CD4-positive, alpha-beta T cell treated with Interleukin-17A for 1 hour (primary cell): ENCODE data around the gene HS6ST2.

ENCODE experiments used
- DNase-seq: peaks from one replicate; pipeline ENCODE4 v3.0.0-alpha.2; 2020

Gene HS6ST2

DNA sequence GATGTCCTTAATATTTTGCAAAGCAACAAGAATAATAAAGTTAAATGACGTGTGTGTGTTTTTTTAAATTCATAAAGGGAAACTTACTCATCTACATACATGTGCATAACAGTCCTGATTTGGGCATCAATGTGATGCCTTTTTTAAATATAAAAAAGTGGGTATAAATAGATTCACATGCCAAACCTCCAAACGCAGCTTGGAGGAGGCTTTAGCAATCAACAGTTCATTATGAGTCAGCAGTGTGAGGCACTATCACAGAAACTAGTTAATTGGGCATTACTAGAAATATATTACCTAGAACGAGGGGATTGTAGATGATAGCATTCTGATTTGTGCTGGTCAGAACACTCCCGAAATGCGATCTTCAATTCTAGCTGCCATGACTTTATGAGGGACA lies 115.1 kb downstream of the HS6ST2 start:
- no peak for DNase-seq

GRCh38 chrX:132842460-132843238 lies 115.8 kb downstream of the HS6ST2 start:
- DNase-seq, result no peak

DNA sequence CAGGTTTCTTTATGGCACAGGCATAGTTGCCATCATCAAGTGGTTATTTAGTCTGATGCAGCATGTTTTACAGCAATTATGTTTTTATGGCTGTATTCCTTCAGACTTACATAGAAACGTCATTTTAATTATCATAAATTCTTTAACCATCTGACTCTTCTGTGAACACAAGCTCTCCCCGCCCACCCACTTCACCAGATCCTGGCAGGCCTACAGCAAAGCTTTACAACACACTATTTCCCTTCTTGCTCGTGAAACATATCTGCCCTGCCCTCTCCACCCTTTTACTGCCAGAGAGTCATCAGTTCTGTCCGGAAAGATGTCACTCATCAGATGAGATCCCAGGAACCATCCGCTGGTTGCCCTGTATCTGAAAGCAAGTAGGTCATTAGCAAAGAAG lies 120.5 kb downstream of the HS6ST2 start:
- no peak for DNase-seq

- no peak for DNase-seq
Observed at GRCh38 chrX:132837126-132837525, 121.3 kb downstream of the HS6ST2 start.

GRCh38 chrX:132836471-132836870 lies 122.0 kb downstream of the HS6ST2 start:
- no peak for DNase-seq

- DNase-seq, result no peak
Observed at GRCh38 chrX:132834741-132835140, 123.7 kb downstream of the HS6ST2 start.

- DNase-seq, result no peak
Observed at GRCh38 chrX:132834109-132834508, 124.3 kb downstream of the HS6ST2 start.

DNA sequence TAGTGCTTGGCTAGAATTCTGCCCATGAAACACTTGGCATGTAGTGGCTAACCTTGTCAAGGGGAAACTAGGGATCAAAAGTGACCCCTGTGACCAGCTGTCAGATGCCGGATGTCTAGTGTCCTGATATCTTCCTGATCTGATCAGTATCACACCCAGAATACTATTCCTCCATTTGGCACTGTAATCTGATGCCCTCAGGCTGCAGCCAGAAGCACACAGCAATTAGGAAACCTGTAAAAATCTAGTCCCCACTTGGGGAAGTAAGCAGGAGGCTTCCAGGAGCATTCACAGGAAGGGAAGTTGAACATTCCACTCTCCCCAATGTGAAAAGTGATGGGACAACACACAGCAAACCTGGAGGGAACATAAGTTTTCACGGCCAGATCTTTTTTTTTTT lies 125.1 kb downstream of the HS6ST2 start:
- no peak for DNase-seq

- DNase-seq, result no peak
Observed at GRCh38 chrX:132831336-132831973, 127.0 kb downstream of the HS6ST2 start.

GRCh38 chrX:132822634-132823012 lies 135.8 kb downstream of the HS6ST2 start:
- no peak for DNase-seq

DNA sequence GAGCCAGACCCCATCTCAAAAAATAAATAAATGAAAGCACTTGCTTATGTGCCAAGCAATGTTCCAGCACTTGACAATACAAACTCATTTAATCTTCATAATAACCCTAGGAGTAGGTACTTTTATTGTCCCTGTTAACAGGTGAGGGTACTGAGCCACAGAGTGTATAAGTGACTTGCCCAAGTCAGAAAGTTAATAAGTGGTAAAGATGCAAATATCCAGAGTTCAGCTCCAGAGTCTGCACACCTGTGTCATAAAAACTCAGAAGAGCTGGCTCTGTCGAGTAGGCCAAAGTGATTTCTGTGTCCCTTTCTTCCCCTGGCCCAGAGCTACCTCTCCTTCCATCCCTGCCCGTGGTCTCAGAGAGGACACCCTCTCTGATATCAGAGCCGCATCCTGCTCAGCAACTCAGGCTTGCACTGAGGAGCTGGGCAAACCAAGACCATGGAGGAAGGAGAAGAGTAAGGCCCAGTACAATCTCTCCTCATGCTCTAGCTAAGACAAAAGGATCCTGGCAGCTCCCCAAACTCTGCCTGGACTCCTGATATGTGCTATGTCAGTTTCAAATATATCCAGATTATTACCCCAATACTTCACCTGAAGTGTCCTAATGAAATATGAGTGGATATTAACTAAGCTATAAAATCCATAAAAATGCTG lies 136.3 kb downstream of the HS6ST2 start:
- no peak for DNase-seq

DNA sequence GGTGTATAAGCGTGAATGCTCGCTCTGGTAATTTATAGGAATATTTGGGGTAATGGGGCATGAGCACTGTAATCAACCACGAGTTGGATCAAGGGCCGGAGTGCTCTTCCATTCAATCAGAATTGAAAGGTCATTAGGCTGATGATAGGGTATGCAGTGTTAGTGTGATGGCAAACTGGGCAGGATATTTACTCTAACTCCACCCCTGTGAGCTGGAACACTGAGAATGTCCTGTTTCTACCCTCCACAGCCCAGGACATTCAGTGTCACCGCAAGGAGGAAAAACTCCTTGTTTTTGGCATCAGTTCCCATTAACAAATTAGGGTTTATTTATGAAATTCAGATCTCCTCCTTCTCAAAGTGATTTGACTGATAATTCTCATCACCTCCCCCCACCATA lies 137.8 kb downstream of the HS6ST2 start:
- DNase-seq, result no peak

GRCh38 chrX:132819711-132820264 lies 138.6 kb downstream of the HS6ST2 start:
- no peak for DNase-seq

DNA sequence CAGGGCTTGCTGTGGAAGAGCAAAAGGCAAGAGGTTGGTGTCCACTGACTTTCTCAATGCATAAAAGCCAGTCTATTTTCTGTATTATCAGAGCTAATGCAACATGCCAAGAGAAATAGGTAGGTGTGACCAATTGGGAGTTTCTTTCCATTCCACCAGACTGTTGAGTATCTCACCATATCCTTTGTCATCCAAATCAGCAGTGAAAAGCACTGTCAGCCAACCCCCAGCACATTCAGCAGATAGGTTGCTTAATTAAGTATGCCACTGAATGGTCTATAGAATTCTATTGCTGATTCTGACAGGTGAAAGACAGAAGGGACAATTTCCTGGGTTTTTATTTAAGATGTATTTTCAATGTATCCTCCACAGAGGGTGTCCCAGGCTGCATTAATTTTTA lies 139.8 kb downstream of the HS6ST2 start:
- no peak for DNase-seq

- DNase-seq, result no peak
Observed at GRCh38 chrX:132815643-132816042, 142.8 kb downstream of the HS6ST2 start.

DNA sequence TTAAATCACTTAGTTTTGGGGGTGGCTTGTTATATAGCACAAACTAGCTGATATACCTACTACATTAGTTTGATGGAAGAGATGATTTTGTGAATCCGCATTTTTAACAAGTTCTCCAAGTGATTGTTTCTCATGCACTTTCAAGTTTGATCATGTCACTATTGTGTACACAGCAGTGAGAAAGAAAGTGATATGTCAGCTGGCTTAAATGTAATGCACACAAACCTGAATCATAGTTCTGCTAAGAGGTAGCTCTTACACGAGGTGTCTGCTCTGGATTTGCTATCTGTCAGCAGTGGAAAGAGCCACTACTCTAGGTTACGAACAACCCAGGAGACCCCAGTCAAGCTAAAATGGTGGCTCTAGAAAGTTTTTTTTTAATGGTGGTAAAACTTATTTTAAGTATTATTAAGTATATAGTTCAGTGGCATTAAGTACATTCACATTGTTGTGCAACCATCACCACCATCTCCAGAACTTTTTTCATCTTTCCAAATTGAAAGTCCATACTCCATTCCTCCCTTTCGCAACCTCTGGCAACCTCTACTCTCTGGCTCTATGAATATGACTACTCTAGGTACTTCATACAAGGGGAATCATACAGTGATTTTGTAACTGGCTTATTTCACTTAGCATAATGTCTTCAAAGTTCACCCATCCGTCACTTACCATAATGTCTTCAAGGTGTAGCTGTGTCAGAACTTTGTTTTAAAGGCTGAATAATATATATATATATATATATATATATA lies 147.3 kb downstream of the HS6ST2 start:
- no peak for DNase-seq

DNA sequence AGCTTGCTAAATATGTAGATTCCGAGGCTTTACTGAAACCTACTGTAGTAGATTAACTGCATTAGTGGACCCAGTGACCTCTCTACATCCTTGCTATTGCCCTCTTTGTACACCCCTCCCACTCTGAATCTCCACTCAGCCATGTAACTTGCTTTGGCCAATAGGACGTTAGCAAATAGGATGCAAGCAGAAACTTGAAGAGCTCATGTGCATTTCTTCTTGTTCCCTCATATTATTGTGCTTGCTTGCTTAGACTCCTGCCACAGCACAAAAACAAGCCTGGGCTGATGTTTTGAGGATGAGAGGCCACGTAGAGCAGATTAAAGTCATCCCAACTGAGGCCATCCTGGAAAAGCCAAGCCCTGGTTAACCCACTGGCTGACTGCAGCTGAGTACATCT lies 147.9 kb downstream of the HS6ST2 start:
- no peak for DNase-seq

DNA sequence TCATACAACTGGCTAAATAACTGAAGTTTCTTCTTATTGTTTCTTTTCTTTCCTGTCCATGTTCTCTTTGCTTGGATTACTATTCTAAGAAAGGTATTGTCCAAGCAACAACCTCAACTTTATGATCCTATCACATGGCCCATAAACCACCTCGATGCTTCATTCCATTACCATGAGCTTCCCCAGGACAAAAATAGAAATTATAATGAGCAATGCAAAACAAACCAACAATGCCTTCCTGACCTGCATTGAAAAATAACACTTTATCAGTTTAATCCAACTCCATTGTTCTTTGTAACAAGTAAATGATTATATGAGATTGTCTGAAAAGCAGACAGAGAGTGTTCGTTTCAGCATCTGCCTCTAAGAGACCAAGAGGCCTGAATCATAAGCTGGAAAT lies 148.8 kb downstream of the HS6ST2 start:
- DNase-seq, result no peak

GRCh38 chrX:132807411-132808030 lies 150.9 kb downstream of the HS6ST2 start:
- no peak for DNase-seq

GRCh38 chrX:132802033-132802432 lies 156.4 kb downstream of the HS6ST2 start:
- DNase-seq, result no peak

GRCh38 chrX:132795181-132795580 lies 163.2 kb downstream of the HS6ST2 start:
- no peak for DNase-seq

DNA sequence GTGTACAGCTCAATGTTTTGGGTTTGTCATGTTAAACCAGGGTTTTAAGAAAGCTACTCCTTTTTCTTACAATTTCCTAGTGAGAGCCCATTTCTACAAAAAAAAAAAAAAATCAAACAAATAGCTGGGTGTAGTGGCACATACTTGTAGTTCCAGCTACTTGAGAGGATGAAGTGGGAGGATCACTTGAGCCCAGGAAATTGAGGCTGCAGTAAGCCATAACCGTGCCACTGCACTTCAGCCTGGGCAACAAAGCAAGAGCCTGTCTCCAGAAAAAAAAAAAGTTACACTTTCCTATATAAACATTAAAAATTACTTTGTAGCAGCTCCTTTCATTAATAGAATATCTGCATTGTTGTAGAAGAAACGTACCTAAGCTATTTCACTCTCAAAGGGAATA lies 166.7 kb downstream of the HS6ST2 start:
- no peak for DNase-seq

DNA sequence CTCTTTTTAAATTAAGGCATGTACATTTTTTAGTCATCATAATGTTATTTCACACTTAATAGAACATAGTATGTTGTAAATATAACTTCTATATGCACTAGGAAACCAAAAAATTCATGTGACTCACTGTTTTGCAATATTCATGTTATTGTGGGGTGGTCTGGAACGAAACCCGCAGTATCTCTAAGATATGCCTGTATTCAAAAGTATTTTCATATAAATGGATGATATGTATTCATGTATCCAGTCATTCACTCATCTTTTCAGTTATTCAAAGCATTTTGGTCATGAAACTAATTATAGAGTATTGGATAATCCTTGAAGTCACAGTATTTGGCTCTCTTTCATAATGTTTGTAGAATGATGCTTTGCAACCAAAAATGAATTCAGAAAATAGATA lies 168.1 kb downstream of the HS6ST2 start:
- DNase-seq, result no peak
